K562 (cell line): ENCODE results near the gene RASIP1. TPM values are rescaled to one million over a fixed set of nuclear protein-coding genes. Genes with fewer than 3 reads are reported as not detected.

Experiments used
- ATAC-seq: fragments of 200-7000 bp; cut with Tn5 transposase; 3 replicates; pipeline ENCODE4 v1.9.1; 2020; ENCODE audit warnings: moderate library complexity
- BruUV-seq: library from RNA; stranded (reverse); fragments of 400-500 nt; replicated peaks from 2 replicates; lab custom pipeline; 2021; lab: Mats Ljungman, UMichigan
- CTCF ChIA-PET: fragments of 300-600 bp; formaldehyde crosslinking; extraction: SDS; loops from one replicate; lab custom pipeline; 2021; ENCODE audit warnings: low intra/inter-chr PET ratio; lab: Yijun Ruan, JAX
- POLR2A ChIA-PET: fragments of 300-600, 350-650 bp; sonication (Branson Sonifier 250); formaldehyde crosslinking; extraction: SDS; loops from one replicate; lab custom pipeline; 2021; ENCODE audit warnings: antibody characterized with exemption, inconsistent platforms; lab: Yijun Ruan, JAX
- DNase-seq, 4 experiments: peaks; one replicate each; pipeline versions ENCODE4 v3.0.0 to v3.0.0-alpha.2; 2011 to 2018; ENCODE audit warnings: low spot score in 3 of 4, mixed read lengths in 3 of 4; ENCODE audit errors: extremely low read depth in 1 of 4
- FAIRE-seq: peaks from 2 replicates; lab custom pipeline; 2011; peaks lifted over from hg19 to GRCh38; lab: Jason Lieb, UNC
- H2AFZ ChIP-seq: 2 replicates; pipeline ENCODE4 v1.6.0; 2011; ENCODE audit warnings: low read depth, low read length, control low read depth, inconsistent platforms
- H3K27ac ChIP-seq: fragments of 200-600 bp; 3 replicates; pipeline ENCODE4 v1.8.0; 2011; ENCODE audit warnings: low read depth, mild to moderate bottlenecking, control low read depth, inconsistent platforms, low read length, moderate library complexity, mixed read lengths; ENCODE audit errors: extremely low read depth
- H3K27me3 ChIP-seq, 2 experiments: fragments of 300-600 bp in 1 of 2; 2 replicates in 1 of 2; 3 replicates in 1 of 2; pipeline versions ENCODE4 v1.6.0 to v1.8.0; 2011; ENCODE audit warnings: inconsistent platforms in 2 of 2, low read length in 2 of 2, mild to moderate bottlenecking in 1 of 2, mixed read lengths in 1 of 2, moderate library complexity in 1 of 2; ENCODE audit not compliant: control insufficient read depth in 2 of 2, insufficient read depth in 2 of 2
- H3K36me3 ChIP-seq: fragments of 300-600 bp; 3 replicates; pipeline ENCODE4 v1.8.0; 2011; ENCODE audit warnings: mild to moderate bottlenecking, low read length, inconsistent platforms; ENCODE audit not compliant: control insufficient read depth, insufficient read depth
- H3K4me1 ChIP-seq, 2 experiments: fragments of 200-600 bp in 1 of 2; replicated peaks in 1 of 2; 2 replicates in 1 of 2; 3 replicates in 1 of 2; pipeline versions ENCODE4 v1.5.1 to v1.8.0; 2011; ENCODE audit warnings: inconsistent platforms in 2 of 2, low read length in 2 of 2, mild to moderate bottlenecking in 1 of 2, mixed read lengths in 1 of 2, moderate library complexity in 1 of 2; ENCODE audit not compliant: control insufficient read depth in 2 of 2, insufficient read depth in 2 of 2
- H3K4me2 ChIP-seq: 2 replicates; pipeline ENCODE4 v1.6.1; 2011; ENCODE audit warnings: low read length, control low read depth, inconsistent platforms, mixed read lengths; ENCODE audit not compliant: insufficient read depth
- H3K4me3 ChIP-seq: fragments of 200-600 bp; sonication (generic), shearing (Covaris generic); 2 replicates; pipeline ENCODE4 v1.5.1; 2016; ENCODE audit warnings: control low read depth, inconsistent platforms
- H3K79me2 ChIP-seq: fragments of 200-600 bp; 3 replicates; pipeline ENCODE4 v1.8.0; 2011; ENCODE audit warnings: low read length, inconsistent platforms; ENCODE audit not compliant: control insufficient read depth, insufficient read depth
- H3K9ac ChIP-seq, 2 experiments: 2 replicates each; pipeline versions ENCODE4 v1.6.0 to v1.6.1; 2011; ENCODE audit warnings: low read depth in 2 of 2, low read length in 2 of 2, control low read depth in 1 of 2, inconsistent platforms in 1 of 2, mild to moderate bottlenecking in 1 of 2, mixed read lengths in 1 of 2; ENCODE audit not compliant: insufficient read depth in 1 of 2
- H3K9me1 ChIP-seq: one replicate; pipeline ENCODE4 v1.6.0; 2011; ENCODE audit warnings: inconsistent platforms, mild to moderate bottlenecking, low read length, moderate library complexity; ENCODE audit not compliant: control insufficient read depth, insufficient read depth
- H3K9me3 ChIP-seq: replicated peaks from 2 replicates; pipeline ENCODE4 v1.5.1; 2011; ENCODE audit warnings: low read depth, low read length, inconsistent platforms; ENCODE audit not compliant: control insufficient read depth, insufficient read depth
- H4K20me1 ChIP-seq: replicated peaks from 2 replicates; pipeline ENCODE4 v1.6.1; 2011; ENCODE audit warnings: low read length, inconsistent platforms, mixed read lengths; ENCODE audit not compliant: control insufficient read depth, insufficient read depth
- WGBS: fragments of 100-300 bp; shearing (Covaris generic); methylation state at CpG from one replicate; pipeline ENCODE4 v1.1.6; 2016; ENCODE audit warnings: low coverage, mixed read lengths; ENCODE audit not compliant: insufficient coverage; ENCODE audit errors: missing lambda C conversion rate; 5-methylcytosine and 5-hydroxymethylcytosine counted together
- in situ Hi-C: fragments of 300-500 bp; cut with MboI; formaldehyde crosslinking; loops from 4 replicates; pipeline ENCODE4 v1.15.0; 2018; ENCODE audit warnings: inconsistent platforms, mixed read lengths
- intact Hi-C: fragments of 100-400 bp; cut with micrococcal nuclease; formaldehyde crosslinking; loops from 2 replicates; pipeline ENCODE4 v1.14.2; 2022
- polyA plus RNA-seq, 8 experiments: library from polyadenylated mRNA; depleted of rRNA in 4 of 8; stranded (reverse) in 5 of 8; unstranded in 3 of 8; fragments of >200 nt; fragmentation: Nextera tagmentation in 2 of 8; fragmentation: Illumina TruSeq in 1 of 8; extraction: Ambion mirVana in 2 of 8; extraction: Trizol in 1 of 8; gene quantifications; 2 replicates each; pipeline versions ENCODE4 v1.2.1 to v1.2.3, GENCODE V29; 2011 to 2014; ENCODE audit warnings: inconsistent platforms in 1 of 8, missing spikeins in 1 of 8
- total RNA-seq, 7 experiments: library from RNA; depleted of rRNA in 6 of 7; stranded (reverse); fragments of >200 nt in 6 of 7; fragmentation: Illumina TruSeq in 2 of 7; extraction: Trizol in 2 of 7; gene quantifications; 2 replicates each; pipeline versions ENCODE4 v1.2.1 to v1.2.3, GENCODE V29; 2011 to 2021; ENCODE audit warnings: low replicate concordance in 1 of 7
- TF ChIP-seq, protein P1 (sequence below): sonication (generic); formaldehyde crosslinking; IDR thresholded peaks from 2 replicates; pipeline ENCODE4 v1.8.1; 2022; ENCODE audit warnings: missing genetic modification reagents
- TF ChIP-seq, protein P2 (sequence below), 2 experiments: fragments of 150-350 bp in 1 of 2; IDR thresholded peaks; 2 replicates each; pipeline ENCODE4 v1.6.1; 2012 to 2016; ENCODE audit warnings: low read depth in 2 of 2, low read length in 2 of 2, mild to moderate bottlenecking in 1 of 2, moderate library complexity in 1 of 2

Gene RASIP1
- total and polyA plus RNA-seq, 9 of the 15 experiments (the other 6 are each of a cell fraction or from before 2014, with no cell fraction given): 0.20 to 4.7 (median 1.5) TPM

DNA sequence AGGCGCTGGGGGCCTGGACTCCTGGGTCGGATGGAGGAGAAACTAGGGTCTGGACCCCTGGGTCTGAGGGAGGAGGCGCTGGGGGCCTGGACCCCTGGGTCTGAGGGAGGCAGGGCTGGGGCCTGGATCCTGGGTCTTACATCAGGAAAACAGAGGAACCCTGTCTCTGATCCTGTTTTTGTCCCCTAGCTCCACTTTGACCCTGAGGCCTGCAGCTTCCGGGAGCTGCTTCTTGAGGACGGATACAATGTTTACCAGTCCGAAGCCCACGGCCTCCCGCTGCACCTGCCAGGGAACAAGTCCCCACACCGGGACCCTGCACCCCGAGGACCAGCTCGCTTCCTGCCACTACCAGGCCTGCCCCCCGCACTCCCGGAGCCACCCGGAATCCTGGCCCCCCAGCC, 17.3 kb upstream of the RASIP1 start:
- WGBS: 80% methylated on average over 2 of the region's 14 CpGs
- POLR2A ChIA-PET: interaction anchor here (0.5 to 1.3 kb wide), 2 partner anchors 10 to 306 kb away, joined by 3 to 4 read pairs; no protein-coding TSS in a partner anchor
- Histone ChIP-seq H4K20me1 (no peaks in the 10 kb centered on the region), H3K4me2 (no peak overlapping the region), H2AFZ (no peak overlapping the region)
- no peak for DNase-seq
- FAIRE-seq: no peak
- TF ChIP-seq, protein P1, sequence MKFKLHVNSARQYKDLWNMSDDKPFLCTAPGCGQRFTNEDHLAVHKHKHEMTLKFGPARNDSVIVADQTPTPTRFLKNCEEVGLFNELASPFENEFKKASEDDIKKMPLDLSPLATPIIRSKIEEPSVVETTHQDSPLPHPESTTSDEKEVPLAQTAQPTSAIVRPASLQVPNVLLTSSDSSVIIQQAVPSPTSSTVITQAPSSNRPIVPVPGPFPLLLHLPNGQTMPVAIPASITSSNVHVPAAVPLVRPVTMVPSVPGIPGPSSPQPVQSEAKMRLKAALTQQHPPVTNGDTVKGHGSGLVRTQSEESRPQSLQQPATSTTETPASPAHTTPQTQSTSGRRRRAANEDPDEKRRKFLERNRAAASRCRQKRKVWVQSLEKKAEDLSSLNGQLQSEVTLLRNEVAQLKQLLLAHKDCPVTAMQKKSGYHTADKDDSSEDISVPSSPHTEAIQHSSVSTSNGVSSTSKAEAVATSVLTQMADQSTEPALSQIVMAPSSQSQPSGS (CRISPR knock-in tag): no peak
- TF ChIP-seq, protein P2, sequence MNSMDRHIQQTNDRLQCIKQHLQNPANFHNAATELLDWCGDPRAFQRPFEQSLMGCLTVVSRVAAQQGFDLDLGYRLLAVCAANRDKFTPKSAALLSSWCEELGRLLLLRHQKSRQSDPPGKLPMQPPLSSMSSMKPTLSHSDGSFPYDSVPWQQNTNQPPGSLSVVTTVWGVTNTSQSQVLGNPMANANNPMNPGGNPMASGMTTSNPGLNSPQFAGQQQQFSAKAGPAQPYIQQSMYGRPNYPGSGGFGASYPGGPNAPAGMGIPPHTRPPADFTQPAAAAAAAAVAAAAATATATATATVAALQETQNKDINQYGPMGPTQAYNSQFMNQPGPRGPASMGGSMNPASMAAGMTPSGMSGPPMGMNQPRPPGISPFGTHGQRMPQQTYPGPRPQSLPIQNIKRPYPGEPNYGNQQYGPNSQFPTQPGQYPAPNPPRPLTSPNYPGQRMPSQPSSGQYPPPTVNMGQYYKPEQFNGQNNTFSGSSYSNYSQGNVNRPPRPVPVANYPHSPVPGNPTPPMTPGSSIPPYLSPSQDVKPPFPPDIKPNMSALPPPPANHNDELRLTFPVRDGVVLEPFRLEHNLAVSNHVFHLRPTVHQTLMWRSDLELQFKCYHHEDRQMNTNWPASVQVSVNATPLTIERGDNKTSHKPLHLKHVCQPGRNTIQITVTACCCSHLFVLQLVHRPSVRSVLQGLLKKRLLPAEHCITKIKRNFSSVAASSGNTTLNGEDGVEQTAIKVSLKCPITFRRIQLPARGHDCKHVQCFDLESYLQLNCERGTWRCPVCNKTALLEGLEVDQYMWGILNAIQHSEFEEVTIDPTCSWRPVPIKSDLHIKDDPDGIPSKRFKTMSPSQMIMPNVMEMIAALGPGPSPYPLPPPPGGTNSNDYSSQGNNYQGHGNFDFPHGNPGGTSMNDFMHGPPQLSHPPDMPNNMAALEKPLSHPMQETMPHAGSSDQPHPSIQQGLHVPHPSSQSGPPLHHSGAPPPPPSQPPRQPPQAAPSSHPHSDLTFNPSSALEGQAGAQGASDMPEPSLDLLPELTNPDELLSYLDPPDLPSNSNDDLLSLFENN (IDR thresholded peaks at IDR 0.05; ENCODE audit: low read depth in 2 of 2, low read length in 2 of 2): no peak
- TF ChIP-seq, all 486 proteins: peak for 0
- no peaks in the 10 kb centered on the region for H3K27me3 ChIP-seq
- peaks cover 6% of the 10 kb centered on the region; the same call in 1 of the 3 replicates for H3K79me2 ChIP-seq
- no peaks in the 10 kb centered on the region for H3K9me1 ChIP-seq
- intact Hi-C loops: no loop called here
- in situ Hi-C loops: no loop called here
- no peak for ATAC-seq
- H3K9ac ChIP-seq: peak overlapping the region in 1 of 2 experiments; percentile 53; a peak in 1 of 4 replicates
- peaks cover 25 to 48% of the 10 kb centered on the region in 2 experiments for H3K4me1 ChIP-seq
- no peak overlapping the region for H3K4me3 ChIP-seq
- CTCF ChIA-PET: no interaction called here
- H3K36me3 ChIP-seq: no peaks in the 10 kb centered on the region
- H3K27ac ChIP-seq: no peak overlapping the region
- BruUV-seq: no TSS peak
- no peaks in the 10 kb centered on the region for H3K9me3 ChIP-seq
